ENCODE measurements around the gene SPAG5. TPM values are rescaled to one million over a fixed set of nuclear protein-coding genes. Genes with fewer than 3 reads are reported as not detected.

SPAG5 gene
- total and polyA plus RNA-seq, 9 of the 15 experiments (the other 6 are each of a cell fraction or from before 2014, with no cell fraction given) = 94.4 to 286 (median 151) TPM

- TF ChIP-seq AFF1 (IDR thresholded peaks at IDR 0.05; ENCODE audit: low read depth in 1 of 2, partially characterized antibody in 2 of 2) = no peak
- no peak for TF ChIP-seq SRSF7 (optimal IDR thresholded peaks at IDR 0.05; ENCODE audit: low read depth, low read length)
- TF ChIP-seq MYBL2 (IDR thresholded peaks at IDR 0.05; ENCODE audit: low read depth) = no peak
- no peak for TF ChIP-seq MYBL2 (CRISPR knock-in tag; IDR thresholded peaks at IDR 0.05; ENCODE audit: borderline replicate concordance)
- TF ChIP-seq RHOXF2B (CRISPR knock-in tag; conservative IDR thresholded peaks at IDR 0.05) = no peak
- TF ChIP-seq, protein P1, sequence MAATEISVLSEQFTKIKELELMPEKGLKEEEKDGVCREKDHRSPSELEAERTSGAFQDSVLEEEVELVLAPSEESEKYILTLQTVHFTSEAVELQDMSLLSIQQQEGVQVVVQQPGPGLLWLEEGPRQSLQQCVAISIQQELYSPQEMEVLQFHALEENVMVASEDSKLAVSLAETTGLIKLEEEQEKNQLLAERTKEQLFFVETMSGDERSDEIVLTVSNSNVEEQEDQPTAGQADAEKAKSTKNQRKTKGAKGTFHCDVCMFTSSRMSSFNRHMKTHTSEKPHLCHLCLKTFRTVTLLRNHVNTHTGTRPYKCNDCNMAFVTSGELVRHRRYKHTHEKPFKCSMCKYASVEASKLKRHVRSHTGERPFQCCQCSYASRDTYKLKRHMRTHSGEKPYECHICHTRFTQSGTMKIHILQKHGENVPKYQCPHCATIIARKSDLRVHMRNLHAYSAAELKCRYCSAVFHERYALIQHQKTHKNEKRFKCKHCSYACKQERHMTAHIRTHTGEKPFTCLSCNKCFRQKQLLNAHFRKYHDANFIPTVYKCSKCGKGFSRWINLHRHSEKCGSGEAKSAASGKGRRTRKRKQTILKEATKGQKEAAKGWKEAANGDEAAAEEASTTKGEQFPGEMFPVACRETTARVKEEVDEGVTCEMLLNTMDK (IDR thresholded peaks at IDR 0.05; ENCODE audit: borderline replicate concordance, insufficient read depth, low read depth, low read length, poor library complexity, severe bottlenecking) = peak; percentile 38
- TF ChIP-seq, protein P2, sequence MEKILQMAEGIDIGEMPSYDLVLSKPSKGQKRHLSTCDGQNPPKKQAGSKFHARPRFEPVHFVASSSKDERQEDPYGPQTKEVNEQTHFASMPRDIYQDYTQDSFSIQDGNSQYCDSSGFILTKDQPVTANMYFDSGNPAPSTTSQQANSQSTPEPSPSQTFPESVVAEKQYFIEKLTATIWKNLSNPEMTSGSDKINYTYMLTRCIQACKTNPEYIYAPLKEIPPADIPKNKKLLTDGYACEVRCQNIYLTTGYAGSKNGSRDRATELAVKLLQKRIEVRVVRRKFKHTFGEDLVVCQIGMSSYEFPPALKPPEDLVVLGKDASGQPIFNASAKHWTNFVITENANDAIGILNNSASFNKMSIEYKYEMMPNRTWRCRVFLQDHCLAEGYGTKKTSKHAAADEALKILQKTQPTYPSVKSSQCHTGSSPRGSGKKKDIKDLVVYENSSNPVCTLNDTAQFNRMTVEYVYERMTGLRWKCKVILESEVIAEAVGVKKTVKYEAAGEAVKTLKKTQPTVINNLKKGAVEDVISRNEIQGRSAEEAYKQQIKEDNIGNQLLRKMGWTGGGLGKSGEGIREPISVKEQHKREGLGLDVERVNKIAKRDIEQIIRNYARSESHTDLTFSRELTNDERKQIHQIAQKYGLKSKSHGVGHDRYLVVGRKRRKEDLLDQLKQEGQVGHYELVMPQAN (IDR thresholded peaks at IDR 0.05; ENCODE audit: borderline replicate concordance) = no peak
- TF ChIP-seq HNRNPLL (IDR thresholded peaks at IDR 0.05; ENCODE audit: low read depth, low read length, poor library complexity, severe bottlenecking) = no peak
- TF ChIP-seq STAG1 (CRISPR knock-in tag; IDR thresholded peaks at IDR 0.05; ENCODE audit: borderline replicate concordance) = peak; percentile 52; the same call in 1 of the 2 replicates
- no peak for TF ChIP-seq ZNF655 (CRISPR knock-in tag; IDR thresholded peaks at IDR 0.05)
- no peak for TF ChIP-seq RB1 (IDR thresholded peaks at IDR 0.05; ENCODE audit: low read depth)
- TF ChIP-seq RFX5 (IDR thresholded peaks at IDR 0.05; ENCODE audit: low read depth, low read length) = no peak
- TF ChIP-seq DACH1 (IDR thresholded peaks at IDR 0.05; ENCODE audit: partially characterized antibody) = no peak
- no peak for TF ChIP-seq ZNF3 (CRISPR knock-in tag; IDR thresholded peaks at IDR 0.05)
- no peak for TF ChIP-seq ZNF717 (CRISPR knock-in tag; IDR thresholded peaks at IDR 0.05)
These were observed 14.4 kb upstream of the SPAG5 start (continued) for GRCh38 chr17:28612936-28613872.

Data from K562 (cell line).